Karpas-422 (cell line): ENCODE data around the gene PALMD. TPM values are rescaled to one million over a fixed set of nuclear protein-coding genes. Genes with fewer than 3 reads are reported as not detected.

Experiments
- DNase-seq: peaks from one replicate; pipeline ENCODE4 v3.0.0-alpha.2; 2015
- H2AFZ ChIP-seq: fragments of 200-600 bp; sonication (generic); 2 replicates; pipeline ENCODE4 v1.6.1; 2014; ENCODE audit warnings: antibody characterized with exemption, low read length, mixed read lengths
- H3K27ac ChIP-seq: fragments of 200-600 bp; sonication (generic); 2 replicates; pipeline ENCODE4 v1.5.1; 2014; ENCODE audit warnings: mild to moderate bottlenecking, low read length, moderate library complexity
- H3K27me3 ChIP-seq: fragments of 200-600 bp; sonication (generic); 2 replicates; pipeline ENCODE4 v1.6.1; 2014; ENCODE audit warnings: low read length, mixed read lengths
- H3K36me3 ChIP-seq: fragments of 200-600 bp; sonication (generic); 2 replicates; pipeline ENCODE4 v1.6.1; 2014; ENCODE audit warnings: low read length, mixed read lengths; ENCODE audit not compliant: insufficient read depth
- H3K4me1 ChIP-seq: fragments of 200-600 bp; sonication (generic); 2 replicates; pipeline ENCODE4 v1.6.1; 2014; ENCODE audit warnings: mild to moderate bottlenecking, low read length, mixed read lengths
- H3K4me2 ChIP-seq: fragments of 200-600 bp; sonication (generic); 2 replicates; pipeline ENCODE4 v1.6.1; 2014; ENCODE audit warnings: low read length, low read depth, mild to moderate bottlenecking; ENCODE audit not compliant: poor library complexity, severe bottlenecking
- H3K4me3 ChIP-seq: fragments of 200-600 bp; sonication (generic); 2 replicates; pipeline ENCODE4 v1.5.1; 2014; ENCODE audit warnings: mild to moderate bottlenecking, antibody characterized with exemption, low read length, mixed read lengths
- H3K79me2 ChIP-seq: fragments of 200-600 bp; sonication (generic); 2 replicates; pipeline ENCODE4 v1.6.1; 2014; ENCODE audit warnings: mild to moderate bottlenecking, low read length, mixed read lengths
- H3K9ac ChIP-seq: fragments of 200-600 bp; sonication (generic); 2 replicates; pipeline ENCODE4 v1.6.0; 2014; ENCODE audit warnings: low read length
- H3K9me2 ChIP-seq: fragments of 200-600 bp; sonication (generic), shearing (Covaris generic); replicated peaks from 2 replicates; pipeline ENCODE4 v1.6.0; 2014; ENCODE audit warnings: mild to moderate bottlenecking, low read length, moderate library complexity; ENCODE audit not compliant: insufficient read depth
- H3K9me3 ChIP-seq: fragments of 300-700, 200-600 bp; sonication (generic); 2 replicates; pipeline ENCODE4 v1.6.1; 2014; ENCODE audit warnings: low read length, mixed read lengths
- H4K20me1 ChIP-seq: fragments of 200-600 bp; sonication (generic); 2 replicates; pipeline ENCODE4 v1.6.1; 2014; ENCODE audit warnings: mild to moderate bottlenecking, antibody characterized with exemption, low read length, low read depth; ENCODE audit not compliant: insufficient read depth
- total RNA-seq: library from RNA; depleted of rRNA; stranded (reverse); fragments of >200 nt; shearing (Covaris generic); gene quantifications from 2 replicates; pipeline ENCODE4 v1.2.3, GENCODE V29; 2014; ENCODE audit warnings: low replicate concordance; rRNA removed

The PALMD gene
- total RNA-seq = not detected in 2 replicates

DNA sequence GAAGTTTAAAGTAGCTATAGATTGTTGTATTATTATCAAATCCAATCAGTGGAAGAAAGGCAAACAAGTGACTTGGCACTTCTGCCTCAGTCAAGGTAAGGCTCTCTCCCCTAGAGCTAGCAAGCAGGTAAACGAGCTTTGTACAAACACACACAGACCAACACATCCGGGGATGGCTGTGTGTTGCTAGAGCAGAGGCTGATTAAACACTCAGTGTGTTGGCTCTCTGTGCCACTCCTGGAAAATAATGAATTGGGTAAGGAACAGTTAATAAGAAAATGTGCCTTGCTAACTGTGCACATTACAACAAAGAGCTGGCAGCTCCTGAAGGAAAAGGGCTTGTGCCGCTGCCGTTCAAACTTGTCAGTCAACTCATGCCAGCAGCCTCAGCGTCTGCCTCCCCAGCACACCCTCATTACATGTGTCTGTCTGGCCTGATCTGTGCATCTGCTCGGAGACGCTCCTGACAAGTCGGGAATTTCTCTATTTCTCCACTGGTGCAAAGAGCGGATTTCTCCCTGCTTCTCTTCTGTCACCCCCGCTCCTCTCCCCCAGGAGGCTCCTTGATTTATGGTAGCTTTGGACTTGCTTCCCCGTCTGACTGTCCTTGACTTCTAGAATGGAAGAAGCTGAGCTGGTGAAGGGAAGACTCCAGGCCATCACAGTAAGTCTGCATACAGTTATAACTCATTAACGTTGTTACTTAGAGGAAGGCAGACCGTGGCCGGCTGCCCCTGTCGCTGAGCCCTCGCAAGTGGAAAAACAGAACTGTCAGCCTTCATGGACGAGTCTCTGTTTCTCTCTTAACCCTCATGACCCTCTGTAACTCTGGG lies at the start of gene PALMD:
TSS of gene PALMD (plus strand) at position 415 of the 833 bp plus-strand sequence. CDS start at position 620, 205 bp downstream.
- no peak within 1 kb of the TSS for H3K4me2 ChIP-seq
- no peaks in the 10 kb centered on the region for H3K9me3 ChIP-seq
- H3K4me1 ChIP-seq = peaks cover 12% of the 10 kb centered on the region
- no peaks in the 10 kb centered on the region for H3K79me2 ChIP-seq
- DNase-seq = no peak
- H3K4me3 ChIP-seq = no peak within 1 kb of the TSS
- no peaks in the 10 kb centered on the region for H3K9me2 ChIP-seq
- H3K36me3 ChIP-seq = no peaks in the 10 kb centered on the region
- no peak within 1 kb of the TSS for H3K9ac ChIP-seq
- no peak within 1 kb of the TSS for H3K27ac ChIP-seq
- H3K27me3 ChIP-seq = no peaks in the 10 kb centered on the region
- H2AFZ ChIP-seq = no peak within 1 kb of the TSS
- no peaks in the 10 kb centered on the region for H4K20me1 ChIP-seq

- no peaks in the 10 kb centered on the region for H3K9me3 ChIP-seq
- no peaks in the 10 kb centered on the region for H3K36me3 ChIP-seq
- no peak overlapping the region for H3K4me3 ChIP-seq
- H3K4me1 ChIP-seq = no peaks in the 10 kb centered on the region
- no peaks in the 10 kb centered on the region for H4K20me1 ChIP-seq
- DNase-seq = no peak
- H3K79me2 ChIP-seq = no peaks in the 10 kb centered on the region
- H2AFZ ChIP-seq = no peak overlapping the region
- H3K27me3 ChIP-seq = no peaks in the 10 kb centered on the region
- no peak overlapping the region for H3K9ac ChIP-seq
- H3K4me2 ChIP-seq = no peak overlapping the region
- H3K9me2 ChIP-seq = no peaks in the 10 kb centered on the region
- no peak overlapping the region for H3K27ac ChIP-seq
These were observed 47.0 kb upstream of the PALMD start for GRCh38 chr1:99598738-99599411.

GRCh38 chr1:99599678-99600175 lies 46.2 kb upstream of the PALMD start:
- H3K4me2 ChIP-seq = no peak overlapping the region
- no peaks in the 10 kb centered on the region for H3K9me3 ChIP-seq
- DNase-seq = no peak
- H2AFZ ChIP-seq = no peak overlapping the region
- H3K9ac ChIP-seq = no peak overlapping the region
- no peaks in the 10 kb centered on the region for H3K36me3 ChIP-seq
- no peak overlapping the region for H3K27ac ChIP-seq
- no peak overlapping the region for H3K4me3 ChIP-seq
- no peaks in the 10 kb centered on the region for H3K4me1 ChIP-seq
- no peaks in the 10 kb centered on the region for H3K9me2 ChIP-seq
- no peaks in the 10 kb centered on the region for H3K27me3 ChIP-seq
- no peaks in the 10 kb centered on the region for H3K79me2 ChIP-seq
- H4K20me1 ChIP-seq = no peaks in the 10 kb centered on the region

DNA sequence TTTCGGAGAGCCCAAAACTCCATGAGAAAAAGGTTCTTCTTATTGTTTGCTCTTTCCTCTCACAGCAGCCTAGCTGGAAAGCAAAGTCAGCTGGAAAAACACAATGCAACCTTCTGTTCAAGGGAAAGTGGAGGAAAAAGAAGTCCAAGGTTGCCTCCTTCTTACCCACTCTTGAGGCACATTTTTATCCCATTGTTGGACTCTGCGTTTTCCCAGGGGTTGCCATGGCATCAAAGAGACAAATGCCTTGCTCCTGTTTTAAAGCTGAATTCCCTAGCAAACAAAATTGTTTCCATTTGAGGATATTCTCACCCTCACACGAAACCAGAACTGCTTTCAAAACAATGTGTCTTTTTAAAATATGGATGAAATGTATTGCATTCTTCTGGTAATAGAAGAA lies 45.1 kb upstream of the PALMD start:
- Histone ChIP-seq H3K9me3 (no peaks in the 10 kb centered on the region), H3K4me1 (no peaks in the 10 kb centered on the region), H3K9me2 (no peaks in the 10 kb centered on the region), H3K27me3 (no peaks in the 10 kb centered on the region), H3K27ac (no peak overlapping the region), H3K9ac (no peak overlapping the region), H3K36me3 (no peaks in the 10 kb centered on the region), H3K79me2 (no peaks in the 10 kb centered on the region), H3K4me3 (no peak overlapping the region), H4K20me1 (no peaks in the 10 kb centered on the region), H3K4me2 (no peak overlapping the region), H2AFZ (no peak overlapping the region)
- no peak for DNase-seq

DNA sequence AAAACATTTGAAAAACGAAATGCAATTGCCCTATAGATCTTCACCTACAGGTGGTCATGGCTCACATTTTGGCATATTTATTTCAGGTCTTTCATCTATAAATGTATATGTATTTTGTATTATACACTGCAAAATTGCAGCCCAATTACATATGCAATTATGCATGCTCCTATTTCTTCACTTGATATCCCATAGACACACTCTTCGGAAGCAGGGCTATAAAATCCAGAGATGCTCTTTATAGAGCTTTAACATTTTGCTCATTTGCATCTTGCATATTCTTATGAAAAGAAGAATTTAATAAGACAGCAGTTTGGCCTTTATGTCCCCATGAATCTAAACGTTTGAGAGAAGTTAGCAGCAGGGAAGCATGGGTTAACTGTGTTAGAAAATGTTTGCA lies 44.7 kb upstream of the PALMD start:
- no peak overlapping the region for H3K4me3 ChIP-seq
- no peak overlapping the region for H3K9ac ChIP-seq
- no peak for DNase-seq
- H3K4me2 ChIP-seq = no peak overlapping the region
- H3K9me3 ChIP-seq = no peaks in the 10 kb centered on the region
- no peaks in the 10 kb centered on the region for H3K36me3 ChIP-seq
- H3K4me1 ChIP-seq = no peaks in the 10 kb centered on the region
- no peaks in the 10 kb centered on the region for H4K20me1 ChIP-seq
- H3K79me2 ChIP-seq = no peaks in the 10 kb centered on the region
- H2AFZ ChIP-seq = no peak overlapping the region
- no peaks in the 10 kb centered on the region for H3K27me3 ChIP-seq
- H3K9me2 ChIP-seq = no peaks in the 10 kb centered on the region
- H3K27ac ChIP-seq = no peak overlapping the region

DNA sequence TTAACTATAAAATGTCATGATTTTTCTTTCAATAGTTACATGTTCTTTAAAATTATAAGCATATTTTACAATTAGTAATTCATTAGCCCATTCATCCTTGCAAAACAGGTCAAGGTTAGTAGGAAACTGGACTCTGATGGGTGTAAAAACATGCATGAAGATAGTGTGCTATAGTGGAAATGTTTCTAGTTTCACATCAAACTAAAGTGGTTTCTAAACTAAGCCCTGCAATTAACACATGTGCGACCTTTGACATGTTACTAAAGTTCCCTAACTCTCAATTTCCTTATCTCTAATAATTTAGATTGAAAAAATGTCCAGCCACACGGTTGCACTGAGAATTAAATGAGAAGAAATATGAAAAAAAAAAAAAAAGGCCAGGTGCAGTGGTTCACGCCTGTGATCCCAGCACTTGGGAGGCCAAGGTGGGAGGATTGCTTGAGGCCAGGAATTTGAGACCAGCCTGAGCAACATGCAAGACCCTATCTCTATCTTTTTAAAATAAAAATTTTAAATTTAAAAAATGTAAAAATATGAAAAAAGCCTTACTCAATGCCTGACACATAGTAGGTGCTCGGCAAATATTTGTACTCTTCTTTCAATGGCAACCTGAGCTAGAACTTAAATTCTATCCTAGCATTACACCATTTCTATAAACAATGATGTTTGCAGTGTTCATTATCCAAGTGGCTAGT lies 44.1 kb upstream of the PALMD start:
- Histone ChIP-seq H2AFZ (no peak overlapping the region), H4K20me1 (no peaks in the 10 kb centered on the region), H3K4me1 (no peaks in the 10 kb centered on the region), H3K4me3 (no peak overlapping the region), H3K27ac (no peak overlapping the region), H3K9me2 (no peaks in the 10 kb centered on the region), H3K36me3 (no peaks in the 10 kb centered on the region), H3K79me2 (no peaks in the 10 kb centered on the region), H3K4me2 (no peak overlapping the region), H3K9ac (no peak overlapping the region), H3K27me3 (no peaks in the 10 kb centered on the region), H3K9me3 (no peaks in the 10 kb centered on the region)
- DNase-seq = no peak

- H3K9me3 ChIP-seq = no peaks in the 10 kb centered on the region
- no peaks in the 10 kb centered on the region for H4K20me1 ChIP-seq
- no peak overlapping the region for H3K27ac ChIP-seq
- DNase-seq = no peak
- no peaks in the 10 kb centered on the region for H3K36me3 ChIP-seq
- H3K9ac ChIP-seq = no peak overlapping the region
- no peaks in the 10 kb centered on the region for H3K79me2 ChIP-seq
- no peaks in the 10 kb centered on the region for H3K9me2 ChIP-seq
- no peak overlapping the region for H3K4me2 ChIP-seq
- no peaks in the 10 kb centered on the region for H3K4me1 ChIP-seq
- H2AFZ ChIP-seq = no peak overlapping the region
- no peak overlapping the region for H3K4me3 ChIP-seq
- no peaks in the 10 kb centered on the region for H3K27me3 ChIP-seq
These were observed 43.4 kb upstream of the PALMD start for GRCh38 chr1:99602404-99602969.
